K562 (cell line): ENCODE measurements around the gene CDC42EP3. TPM values are rescaled to one million over a fixed set of nuclear protein-coding genes. Genes with fewer than 3 reads are reported as not detected.

ENCODE experiments used
- ATAC-seq: fragments of 200-7000 bp; cut with Tn5 transposase; 3 replicates; pipeline ENCODE4 v1.9.1; 2020; ENCODE audit warnings: moderate library complexity
- BruUV-seq: library from RNA; stranded (reverse); fragments of 400-500 nt; replicated peaks from 2 replicates; lab custom pipeline; 2021; lab: Mats Ljungman, UMichigan
- CTCF ChIA-PET: fragments of 300-600 bp; formaldehyde crosslinking; extraction: SDS; loops from one replicate; lab custom pipeline; 2021; ENCODE audit warnings: low intra/inter-chr PET ratio; lab: Yijun Ruan, JAX
- POLR2A ChIA-PET: fragments of 300-600, 350-650 bp; sonication (Branson Sonifier 250); formaldehyde crosslinking; extraction: SDS; loops from one replicate; lab custom pipeline; 2021; ENCODE audit warnings: antibody characterized with exemption, inconsistent platforms; lab: Yijun Ruan, JAX
- DNase-seq, 4 experiments: peaks; one replicate each; pipeline versions ENCODE4 v3.0.0 to v3.0.0-alpha.2; 2011 to 2018; ENCODE audit warnings: low spot score in 3 of 4, mixed read lengths in 3 of 4; ENCODE audit errors: extremely low read depth in 1 of 4
- FAIRE-seq: peaks from 2 replicates; lab custom pipeline; 2011; peaks lifted over from hg19 to GRCh38; lab: Jason Lieb, UNC
- H2AFZ ChIP-seq: 2 replicates; pipeline ENCODE4 v1.6.0; 2011; ENCODE audit warnings: low read depth, low read length, control low read depth, inconsistent platforms
- H3K27ac ChIP-seq: fragments of 200-600 bp; 3 replicates; pipeline ENCODE4 v1.8.0; 2011; ENCODE audit warnings: low read depth, mild to moderate bottlenecking, control low read depth, inconsistent platforms, low read length, moderate library complexity, mixed read lengths; ENCODE audit errors: extremely low read depth
- H3K27me3 ChIP-seq, 2 experiments: fragments of 300-600 bp in 1 of 2; 2 replicates in 1 of 2; 3 replicates in 1 of 2; pipeline versions ENCODE4 v1.6.0 to v1.8.0; 2011; ENCODE audit warnings: inconsistent platforms in 2 of 2, low read length in 2 of 2, mild to moderate bottlenecking in 1 of 2, mixed read lengths in 1 of 2, moderate library complexity in 1 of 2; ENCODE audit not compliant: control insufficient read depth in 2 of 2, insufficient read depth in 2 of 2
- H3K36me3 ChIP-seq: fragments of 300-600 bp; 3 replicates; pipeline ENCODE4 v1.8.0; 2011; ENCODE audit warnings: mild to moderate bottlenecking, low read length, inconsistent platforms; ENCODE audit not compliant: control insufficient read depth, insufficient read depth
- H3K4me1 ChIP-seq, 2 experiments: fragments of 200-600 bp in 1 of 2; replicated peaks in 1 of 2; 2 replicates in 1 of 2; 3 replicates in 1 of 2; pipeline versions ENCODE4 v1.5.1 to v1.8.0; 2011; ENCODE audit warnings: inconsistent platforms in 2 of 2, low read length in 2 of 2, mild to moderate bottlenecking in 1 of 2, mixed read lengths in 1 of 2, moderate library complexity in 1 of 2; ENCODE audit not compliant: control insufficient read depth in 2 of 2, insufficient read depth in 2 of 2
- H3K4me2 ChIP-seq: 2 replicates; pipeline ENCODE4 v1.6.1; 2011; ENCODE audit warnings: low read length, control low read depth, inconsistent platforms, mixed read lengths; ENCODE audit not compliant: insufficient read depth
- H3K4me3 ChIP-seq: fragments of 200-600 bp; sonication (generic), shearing (Covaris generic); 2 replicates; pipeline ENCODE4 v1.5.1; 2016; ENCODE audit warnings: control low read depth, inconsistent platforms
- H3K79me2 ChIP-seq: fragments of 200-600 bp; 3 replicates; pipeline ENCODE4 v1.8.0; 2011; ENCODE audit warnings: low read length, inconsistent platforms; ENCODE audit not compliant: control insufficient read depth, insufficient read depth
- H3K9ac ChIP-seq, 2 experiments: 2 replicates each; pipeline versions ENCODE4 v1.6.0 to v1.6.1; 2011; ENCODE audit warnings: low read depth in 2 of 2, low read length in 2 of 2, control low read depth in 1 of 2, inconsistent platforms in 1 of 2, mild to moderate bottlenecking in 1 of 2, mixed read lengths in 1 of 2; ENCODE audit not compliant: insufficient read depth in 1 of 2
- H3K9me1 ChIP-seq: one replicate; pipeline ENCODE4 v1.6.0; 2011; ENCODE audit warnings: inconsistent platforms, mild to moderate bottlenecking, low read length, moderate library complexity; ENCODE audit not compliant: control insufficient read depth, insufficient read depth
- H3K9me3 ChIP-seq: replicated peaks from 2 replicates; pipeline ENCODE4 v1.5.1; 2011; ENCODE audit warnings: low read depth, low read length, inconsistent platforms; ENCODE audit not compliant: control insufficient read depth, insufficient read depth
- H4K20me1 ChIP-seq: replicated peaks from 2 replicates; pipeline ENCODE4 v1.6.1; 2011; ENCODE audit warnings: low read length, inconsistent platforms, mixed read lengths; ENCODE audit not compliant: control insufficient read depth, insufficient read depth
- ARHGAP35 ChIP-seq: fragments of 450-650 bp; IDR thresholded peaks from 2 replicates; pipeline ENCODE4 v1.6.1; 2018; ENCODE audit not compliant: partially characterized antibody
- CAMTA2 ChIP-seq: fragments of 250-450 bp; sonication (Bioruptor Pico); conservative IDR thresholded peaks from 2 replicates; pipeline ENCODE4 v1.5.1; 2022
- DMBX1 ChIP-seq: fragments of 250-450 bp; sonication (Bioruptor Pico); IDR thresholded peaks from 2 replicates; pipeline ENCODE4 v1.8.0; 2022; ENCODE audit warnings: inconsistent platforms, mild to moderate bottlenecking, moderate library complexity, borderline replicate concordance
- ETV5 ChIP-seq: sonication (generic); formaldehyde crosslinking; IDR thresholded peaks from 2 replicates; pipeline ENCODE4 v1.4.0; 2020; ENCODE audit warnings: low read depth, mild to moderate bottlenecking, missing genetic modification reagents
- HMGN3 ChIP-seq: IDR thresholded peaks from 2 replicates; pipeline ENCODE4 v1.6.1; 2011; ENCODE audit warnings: borderline replicate concordance, low read depth, mild to moderate bottlenecking, mixed read lengths, low read length; ENCODE audit not compliant: insufficient read length; ENCODE audit errors: extremely low read depth
- KDM2B ChIP-seq: fragments of 250-450 bp; sonication (Bioruptor Pico); IDR thresholded peaks from 2 replicates; pipeline ENCODE4 v1.8.0; 2021; ENCODE audit warnings: mild to moderate bottlenecking, moderate library complexity
- KDM5B ChIP-seq: fragments of 200-600 bp; sonication (generic); IDR thresholded peaks from 2 replicates; pipeline ENCODE4 v1.6.1; 2012; ENCODE audit warnings: low read depth, mild to moderate bottlenecking, moderate library complexity, low read length, control low read depth, inconsistent platforms; ENCODE audit not compliant: insufficient replicate concordance
- NFXL1 ChIP-seq: fragments of 450-650 bp; formaldehyde crosslinking; IDR thresholded peaks from 2 replicates; pipeline ENCODE4 v1.4.0; 2021; ENCODE audit warnings: mild to moderate bottlenecking
- RBBP5 ChIP-seq: fragments of 200-600 bp; sonication (generic); IDR thresholded peaks from 2 replicates; pipeline ENCODE4 v1.6.1; 2012; ENCODE audit warnings: borderline replicate concordance, mild to moderate bottlenecking, low read length, control low read depth, inconsistent platforms; ENCODE audit not compliant: insufficient read depth, poor library complexity, severe bottlenecking
- SRSF3 ChIP-seq: fragments of 200-400 bp; formaldehyde crosslinking; IDR thresholded peaks from 2 replicates; pipeline ENCODE4 v1.6.1; 2016; ENCODE audit warnings: mild to moderate bottlenecking, low read length, moderate library complexity; ENCODE audit not compliant: insufficient read depth
- SRSF9 ChIP-seq: fragments of 200-400 bp; formaldehyde crosslinking; IDR thresholded peaks from 2 replicates; pipeline ENCODE4 v1.6.1; 2017; ENCODE audit warnings: low read depth, low read length, borderline replicate concordance
- TEAD2 ChIP-seq: fragments of 450-650 bp; IDR thresholded peaks from 2 replicates; pipeline ENCODE4 v1.6.1; 2016; ENCODE audit warnings: missing genetic modification characterization, control low read depth, missing compliant biosample characterization
- THAP7 ChIP-seq: fragments of 250-450 bp; sonication (Bioruptor Pico); IDR thresholded peaks from 2 replicates; pipeline ENCODE4 v1.5.0; 2021
- ZNF12 ChIP-seq: sonication (generic); formaldehyde crosslinking; IDR thresholded peaks from 2 replicates; pipeline ENCODE4 v1.4.0; 2020; ENCODE audit warnings: mild to moderate bottlenecking, missing genetic modification reagents
- ZNF121 ChIP-seq: sonication (generic); formaldehyde crosslinking; conservative IDR thresholded peaks from 2 replicates; pipeline ENCODE4 v1.8.0; 2022; ENCODE audit warnings: missing genetic modification reagents
- ZNF146 ChIP-seq: IDR thresholded peaks from one replicate; pipeline ENCODE4 v1.6.1; 2018; ENCODE audit warnings: missing compliant biosample characterization; ENCODE audit not compliant: unreplicated experiment
- ZNF282 ChIP-seq: sonication (generic); formaldehyde crosslinking; IDR thresholded peaks from 2 replicates; pipeline ENCODE4 v1.8.1; 2023; ENCODE audit warnings: missing genetic modification reagents
- WGBS: fragments of 100-300 bp; shearing (Covaris generic); methylation state at CpG from one replicate; pipeline ENCODE4 v1.1.6; 2016; ENCODE audit warnings: low coverage, mixed read lengths; ENCODE audit not compliant: insufficient coverage; ENCODE audit errors: missing lambda C conversion rate; 5-methylcytosine and 5-hydroxymethylcytosine counted together
- in situ Hi-C: fragments of 300-500 bp; cut with MboI; formaldehyde crosslinking; loops from 4 replicates; pipeline ENCODE4 v1.15.0; 2018; ENCODE audit warnings: inconsistent platforms, mixed read lengths
- intact Hi-C: fragments of 100-400 bp; cut with micrococcal nuclease; formaldehyde crosslinking; loops from 2 replicates; pipeline ENCODE4 v1.14.2; 2022
- polyA plus RNA-seq, 8 experiments: library from polyadenylated mRNA; depleted of rRNA in 4 of 8; stranded (reverse) in 5 of 8; unstranded in 3 of 8; fragments of >200 nt; fragmentation: Nextera tagmentation in 2 of 8; fragmentation: Illumina TruSeq in 1 of 8; extraction: Ambion mirVana in 2 of 8; extraction: Trizol in 1 of 8; gene quantifications; 2 replicates each; pipeline versions ENCODE4 v1.2.1 to v1.2.3, GENCODE V29; 2011 to 2014; ENCODE audit warnings: inconsistent platforms in 1 of 8, missing spikeins in 1 of 8
- total RNA-seq, 7 experiments: library from RNA; depleted of rRNA in 6 of 7; stranded (reverse); fragments of >200 nt in 6 of 7; fragmentation: Illumina TruSeq in 2 of 7; extraction: Trizol in 2 of 7; gene quantifications; 2 replicates each; pipeline versions ENCODE4 v1.2.1 to v1.2.3, GENCODE V29; 2011 to 2021; ENCODE audit warnings: low replicate concordance in 1 of 7
- TF ChIP-seq, protein P1 (sequence below): fragments of 200-800 bp; sonication (Bioruptor generic); IDR thresholded peaks from 2 replicates; pipeline ENCODE4 v1.6.1; 2017; ENCODE audit warnings: missing genetic modification characterization, missing compliant biosample characterization
- TF ChIP-seq, protein P2 (sequence below): fragments of 450-650 bp; IDR thresholded peaks from one replicate; pipeline ENCODE4 v1.6.1; 2018; ENCODE audit warnings: mild to moderate bottlenecking, moderate library complexity; ENCODE audit not compliant: partially characterized antibody

CDC42EP3 gene
- total and polyA plus RNA-seq, 9 of the 15 experiments (the other 6 are each of a cell fraction or from before 2014, with no cell fraction given): 0.72 to 6.4 (median 2.0) TPM

DNA sequence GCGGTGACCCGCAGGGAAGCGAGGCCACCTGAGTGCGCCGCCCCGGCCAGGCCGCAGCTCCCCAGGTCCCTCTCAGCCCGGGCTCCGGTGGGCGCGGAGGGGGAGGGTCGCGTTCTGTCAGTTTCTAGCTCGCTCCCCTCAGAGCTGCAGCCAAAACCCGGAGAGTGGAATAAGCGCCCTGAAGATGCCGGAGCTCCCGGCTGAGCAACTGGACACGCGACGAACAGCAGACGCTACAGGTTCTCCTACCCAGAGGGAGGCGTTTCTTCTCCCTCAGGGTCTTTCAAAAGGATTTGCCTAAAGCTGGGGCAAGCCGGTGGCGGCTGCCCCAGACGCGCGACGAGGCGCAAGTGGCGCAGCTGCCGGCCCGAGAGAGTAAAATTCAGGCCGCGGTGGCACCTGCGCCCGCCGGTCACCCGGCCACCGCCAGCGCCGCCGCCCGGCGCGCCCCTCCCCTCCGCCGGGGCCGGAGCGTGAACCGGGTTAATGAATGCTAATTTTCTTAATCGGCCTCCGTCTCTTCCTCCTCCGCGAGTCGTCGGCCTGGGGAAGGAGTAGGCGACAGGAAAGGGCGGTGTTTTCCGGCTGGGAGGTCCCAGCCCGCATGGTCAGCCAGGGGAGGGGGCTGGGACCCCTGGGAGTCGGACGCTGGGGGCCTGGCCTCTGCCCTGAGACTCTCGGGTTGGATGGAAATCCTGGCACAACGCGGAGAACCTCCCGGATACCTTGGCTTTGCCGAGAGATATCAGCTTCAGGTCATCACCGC lies 845 bp upstream of the CDC42EP3 start:
- peak overlapping the region; percentile 90 for H2AFZ ChIP-seq
- no peaks in the 10 kb centered on the region for H3K9me3 ChIP-seq
- intact Hi-C loops: no loop called here
- H3K4me3 ChIP-seq: peak overlapping the region; percentile 67
- POLR2A ChIA-PET: no interaction called here
- H3K79me2 ChIP-seq: no peaks in the 10 kb centered on the region; the same call in 2 of the 3 replicates
- H3K27ac ChIP-seq: peak overlapping the region; percentile 33; the same call in 2 of the 3 replicates
- H3K4me2 ChIP-seq: peak overlapping the region; percentile 78
- H3K36me3 ChIP-seq: no peaks in the 10 kb centered on the region
- ATAC-seq: peak; percentile 76
- in situ Hi-C loops: no loop called here
- H3K9ac ChIP-seq: peak overlapping the region; percentile 59 to 91
- peak; percentile 58 to 70 (median 64) for DNase-seq
- FAIRE-seq: no peak
- CTCF ChIA-PET: no interaction called here
- H4K20me1 ChIP-seq: peaks cover 3% of the 10 kb centered on the region
- under 1% methylated on average over 55 of the region's 69 CpGs for WGBS
- peaks cover 0 to 12% of the 10 kb centered on the region in 2 experiments; a peak in 2 of 5 replicates for H3K27me3 ChIP-seq
- BruUV-seq: no TSS peak
- H3K9me1 ChIP-seq: no peaks in the 10 kb centered on the region
- peaks cover 13 to 22% of the 10 kb centered on the region in 2 experiments; a peak in 4 of 5 replicates for H3K4me1 ChIP-seq
- no peak for TF ChIP-seq ZNF121 (CRISPR knock-in tag)
- TF ChIP-seq, protein P1, sequence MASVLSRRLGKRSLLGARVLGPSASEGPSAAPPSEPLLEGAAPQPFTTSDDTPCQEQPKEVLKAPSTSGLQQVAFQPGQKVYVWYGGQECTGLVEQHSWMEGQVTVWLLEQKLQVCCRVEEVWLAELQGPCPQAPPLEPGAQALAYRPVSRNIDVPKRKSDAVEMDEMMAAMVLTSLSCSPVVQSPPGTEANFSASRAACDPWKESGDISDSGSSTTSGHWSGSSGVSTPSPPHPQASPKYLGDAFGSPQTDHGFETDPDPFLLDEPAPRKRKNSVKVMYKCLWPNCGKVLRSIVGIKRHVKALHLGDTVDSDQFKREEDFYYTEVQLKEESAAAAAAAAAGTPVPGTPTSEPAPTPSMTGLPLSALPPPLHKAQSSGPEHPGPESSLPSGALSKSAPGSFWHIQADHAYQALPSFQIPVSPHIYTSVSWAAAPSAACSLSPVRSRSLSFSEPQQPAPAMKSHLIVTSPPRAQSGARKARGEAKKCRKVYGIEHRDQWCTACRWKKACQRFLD (CRISPR knock-in tag): no peak
- TF ChIP-seq ZNF12 (CRISPR knock-in tag): no peak
- TF ChIP-seq THAP7 (CRISPR knock-in tag): no peak
- no peak for TF ChIP-seq SRSF3
- no peak for TF ChIP-seq SRSF9
- no peak for TF ChIP-seq NFXL1 (CRISPR knock-in tag)
- TF ChIP-seq ZNF146 (CRISPR knock-in tag): no peak
- TF ChIP-seq KDM5B: peak; percentile 14
- no peak for TF ChIP-seq DMBX1 (CRISPR knock-in tag)
- TF ChIP-seq, protein P2, sequence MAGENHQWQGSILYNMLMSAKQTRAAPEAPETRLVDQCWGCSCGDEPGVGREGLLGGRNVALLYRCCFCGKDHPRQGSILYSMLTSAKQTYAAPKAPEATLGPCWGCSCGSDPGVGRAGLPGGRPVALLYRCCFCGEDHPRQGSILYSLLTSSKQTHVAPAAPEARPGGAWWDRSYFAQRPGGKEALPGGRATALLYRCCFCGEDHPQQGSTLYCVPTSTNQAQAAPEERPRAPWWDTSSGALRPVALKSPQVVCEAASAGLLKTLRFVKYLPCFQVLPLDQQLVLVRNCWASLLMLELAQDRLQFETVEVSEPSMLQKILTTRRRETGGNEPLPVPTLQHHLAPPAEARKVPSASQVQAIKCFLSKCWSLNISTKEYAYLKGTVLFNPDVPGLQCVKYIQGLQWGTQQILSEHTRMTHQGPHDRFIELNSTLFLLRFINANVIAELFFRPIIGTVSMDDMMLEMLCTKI: no peak
- no peak for TF ChIP-seq CAMTA2 (CRISPR knock-in tag)
- no peak for TF ChIP-seq ETV5
- TF ChIP-seq RBBP5: peak; percentile 38
- no peak for TF ChIP-seq ZNF282 (CRISPR knock-in tag)
- TF ChIP-seq ARHGAP35: no peak
- peak; percentile 43 for TF ChIP-seq HMGN3
- TF ChIP-seq TEAD2 (tag): no peak
- no peak for TF ChIP-seq KDM2B (CRISPR knock-in tag)
